IMR-90 (cell line): ENCODE measurements around the gene PYGM. TPM values are rescaled to one million over a fixed set of nuclear protein-coding genes. Genes with fewer than 3 reads are reported as not detected.

Source experiments
- ATAC-seq: fragments of 200-7000 bp; cut with Tn5 transposase; 2 replicates; pipeline ENCODE4 v1.9.1; 2020; ENCODE audit warnings: low read depth, mild to moderate bottlenecking, moderate library complexity
- BruUV-seq: library from RNA; stranded (reverse); fragments of 400-500 nt; replicated peaks from 2 replicates; lab custom pipeline; 2021; lab: Mats Ljungman, UMichigan
- CTCF ChIA-PET: fragments of 300-600 bp; formaldehyde crosslinking; extraction: SDS; loops from one replicate; lab custom pipeline; 2021; ENCODE audit warnings: antibody characterized with exemption; lab: Yijun Ruan, JAX
- POLR2A ChIA-PET: fragments of 300-600 bp; sonication (Branson Sonifier 250); formaldehyde crosslinking; loops from one replicate; lab custom pipeline; 2022; ENCODE audit warnings: antibody characterized with exemption; ENCODE audit not compliant: unreplicated experiment; lab: Charles Lee
- DNase-seq: peaks from one replicate; pipeline ENCODE4 v3.0.0; 2013
- H2AFZ ChIP-seq: replicated peaks from 2 replicates; pipeline ENCODE3; 2013; ENCODE audit warnings: low read length, mild to moderate bottlenecking; ENCODE audit not compliant: poor library complexity
- H2AK5ac ChIP-seq: 2 replicates; pipeline ENCODE4 v1.6.1; 2013; ENCODE audit warnings: low read depth, low read length, inconsistent platforms
- H2AK9ac ChIP-seq: replicated peaks from 2 replicates; pipeline ENCODE3; 2013; ENCODE audit warnings: mild to moderate bottlenecking, low read depth, low read length, moderate library complexity; ENCODE audit not compliant: poor library complexity
- H2BK120ac ChIP-seq: 2 replicates; pipeline ENCODE4 v1.6.1; 2013; ENCODE audit warnings: low read depth, low read length, inconsistent platforms
- H2BK15ac ChIP-seq: 3 replicates; pipeline ENCODE4 v1.6.1; 2013; ENCODE audit warnings: low read depth, low read length, inconsistent platforms
- H2BK20ac ChIP-seq: 2 replicates; pipeline ENCODE4 v1.6.1; 2013; ENCODE audit warnings: low read depth, mild to moderate bottlenecking, inconsistent platforms, low read length, moderate library complexity
- H2BK5ac ChIP-seq: 2 replicates; pipeline ENCODE4 v1.6.1; 2013; ENCODE audit warnings: mild to moderate bottlenecking, low read depth, low read length, inconsistent platforms; ENCODE audit not compliant: poor library complexity, severe bottlenecking
- H3K14ac ChIP-seq: replicated peaks from 2 replicates; pipeline ENCODE4 v1.6.1; 2013; ENCODE audit warnings: low read depth, low read length, inconsistent platforms
- H3K18ac ChIP-seq: 2 replicates; pipeline ENCODE4 v1.6.1; 2013; ENCODE audit warnings: low read depth, low read length, control low read depth
- H3K23ac ChIP-seq: 2 replicates; pipeline ENCODE4 v1.6.1; 2013; ENCODE audit warnings: low read depth, low read length, inconsistent platforms
- H3K27ac ChIP-seq: 2 replicates; pipeline ENCODE4 v1.5.1; 2013; ENCODE audit warnings: mild to moderate bottlenecking, control low read depth, low read length; ENCODE audit not compliant: insufficient read depth
- H3K27me3 ChIP-seq: 2 replicates; pipeline ENCODE4 v1.6.1; 2013; ENCODE audit warnings: low read length; ENCODE audit not compliant: control insufficient read depth, insufficient read depth
- H3K36me3 ChIP-seq: 2 replicates; pipeline ENCODE4 v1.6.1; 2013; ENCODE audit warnings: low read length, mixed read lengths; ENCODE audit not compliant: control insufficient read depth, insufficient read depth
- H3K4ac ChIP-seq: 2 replicates; pipeline ENCODE4 v1.6.1; 2013; ENCODE audit warnings: low read depth, low read length, inconsistent platforms
- H3K4me1 ChIP-seq: 2 replicates; pipeline ENCODE4 v1.6.1; 2013; ENCODE audit warnings: low read length, mixed read lengths; ENCODE audit not compliant: control insufficient read depth, insufficient read depth
- H3K4me2 ChIP-seq: 2 replicates; pipeline ENCODE4 v1.6.1; 2013; ENCODE audit warnings: low read depth, mild to moderate bottlenecking, control low read depth, low read length, moderate library complexity
- H3K4me3 ChIP-seq: 2 replicates; pipeline ENCODE4 v1.5.1; 2013; ENCODE audit warnings: low read depth, mild to moderate bottlenecking, control low read depth, low read length, moderate library complexity; ENCODE audit not compliant: insufficient read depth
- H3K56ac ChIP-seq: 2 replicates; pipeline ENCODE4 v1.6.1; 2013; ENCODE audit warnings: low read length, inconsistent platforms; ENCODE audit not compliant: insufficient read depth; ENCODE audit errors: extremely low read depth
- H3K79me1 ChIP-seq, 2 experiments: 2 replicates each; pipeline ENCODE4 v1.6.1; 2013; ENCODE audit warnings: low read length in 2 of 2, inconsistent platforms in 1 of 2, low read depth in 1 of 2
- H3K9ac ChIP-seq: 2 replicates; pipeline ENCODE4 v1.6.1; 2013; ENCODE audit warnings: low read depth, low read length, control low read depth
- H3K9me1 ChIP-seq: 2 replicates; pipeline ENCODE4 v1.6.1; 2013; ENCODE audit warnings: low read length, inconsistent platforms; ENCODE audit not compliant: insufficient read depth
- H3K9me3 ChIP-seq: 2 replicates; pipeline ENCODE4 v1.6.1; 2013; ENCODE audit warnings: low read length; ENCODE audit not compliant: control insufficient read depth, insufficient read depth
- H4K20me1 ChIP-seq: 2 replicates; pipeline ENCODE4 v1.6.1; 2013; ENCODE audit warnings: low read length, inconsistent platforms; ENCODE audit not compliant: insufficient read depth
- H4K5ac ChIP-seq: 2 replicates; pipeline ENCODE4 v1.6.1; 2013; ENCODE audit warnings: mild to moderate bottlenecking, low read depth, low read length, control low read depth
- H4K8ac ChIP-seq, 2 experiments: 2 replicates each; pipeline ENCODE4 v1.6.1; 2013; ENCODE audit warnings: low read depth in 2 of 2, low read length in 2 of 2, control low read depth in 1 of 2, inconsistent platforms in 1 of 2
- H4K91ac ChIP-seq: 2 replicates; pipeline ENCODE4 v1.6.1; 2013; ENCODE audit warnings: low read depth, low read length, inconsistent platforms; ENCODE audit not compliant: insufficient read depth
- CEBPB ChIP-seq: IDR thresholded peaks from 2 replicates; pipeline ENCODE4 v1.6.1; 2012; ENCODE audit warnings: low read depth, low read length, improper control_type of control experiment
- CHD1 ChIP-seq: IDR thresholded peaks from 2 replicates; pipeline ENCODE4 v1.6.1; 2012; ENCODE audit warnings: low read depth, low read length, improper control_type of control experiment
- CTCF ChIP-seq: conservative IDR thresholded peaks from 2 replicates; pipeline ENCODE4 v1.5.1; 2012; ENCODE audit warnings: mild to moderate bottlenecking, low read depth, low read length, improper control_type of control experiment
- ELK1 ChIP-seq: fragments of 150-350 bp; IDR thresholded peaks from 2 replicates; pipeline ENCODE4 v1.6.1; 2016; ENCODE audit warnings: low read depth, mild to moderate bottlenecking, low read length, moderate library complexity, borderline replicate concordance
- FOS ChIP-seq: fragments of 150-350 bp; IDR thresholded peaks from 2 replicates; pipeline ENCODE4 v1.6.1; 2016; ENCODE audit warnings: low read depth, low read length
- MAFK ChIP-seq: IDR thresholded peaks from 2 replicates; pipeline ENCODE4 v1.6.1; 2012; ENCODE audit warnings: low read depth, low read length, improper control_type of control experiment
- MXI1 ChIP-seq: IDR thresholded peaks from 2 replicates; pipeline ENCODE4 v1.6.1; 2012; ENCODE audit warnings: low read depth, mild to moderate bottlenecking, low read length, moderate library complexity, borderline replicate concordance
- NFE2L2 ChIP-seq: fragments of 150-350 bp; IDR thresholded peaks from 2 replicates; pipeline ENCODE4 v1.6.1; 2016; ENCODE audit warnings: low read depth, mild to moderate bottlenecking, low read length
- POLR2A ChIP-seq: IDR thresholded peaks from 2 replicates; pipeline ENCODE4 v1.6.1; 2012; ENCODE audit warnings: mild to moderate bottlenecking, low read depth, low read length
- RAD21 ChIP-seq: IDR thresholded peaks from 2 replicates; pipeline ENCODE4 v1.6.1; 2012; ENCODE audit warnings: low read length, improper control_type of control experiment
- RCOR1 ChIP-seq: IDR thresholded peaks from 2 replicates; pipeline ENCODE4 v1.6.1; 2012; ENCODE audit warnings: mild to moderate bottlenecking, low read length, improper control_type of control experiment; ENCODE audit not compliant: insufficient replicate concordance
- SMC3 ChIP-seq: fragments of 150-350 bp; IDR thresholded peaks from 2 replicates; pipeline ENCODE4 v1.6.1; 2016; ENCODE audit warnings: low read depth, mild to moderate bottlenecking, antibody characterized with exemption, low read length, moderate library complexity
- WGBS, 2 experiments: methylation state at CpG; one replicate each; pipeline versions ENCODE4 v1.1.5 to v1.1.7; 2013; ENCODE audit warnings: missing lambda C conversion rate in 2 of 2; ENCODE audit not compliant: insufficient read length in 1 of 2; ENCODE audit errors: extremely low coverage in 2 of 2; 5-methylcytosine and 5-hydroxymethylcytosine counted together
- dilution Hi-C: fragments of 300-500 bp; cut with HindIII; formaldehyde crosslinking; loops from one replicate; pipeline ENCODE4 v1.14.3; 2018; ENCODE audit warnings: low sequenced_read_pairs; ENCODE audit not compliant: unreplicated experiment
- in situ Hi-C: fragments of 300-500 bp; cut with MboI; formaldehyde crosslinking; loops from 3 replicates; pipeline ENCODE4 v1.14.3; 2019; ENCODE audit warnings: low sequenced_read_pairs, inconsistent platforms, mixed read lengths
- intact Hi-C: fragments of 100-400 bp; cut with micrococcal nuclease; formaldehyde crosslinking; loops from 2 replicates; pipeline ENCODE4 v1.10.0; 2022
- polyA plus RNA-seq, 3 experiments: library from polyadenylated mRNA; depleted of rRNA; stranded (reverse); fragments of >200 nt; gene quantifications; 2 replicates each; pipeline ENCODE4 v1.2.3, GENCODE V29; 2012; ENCODE audit warnings: low replicate concordance in 1 of 3
- total RNA-seq: library from RNA; depleted of rRNA; stranded (reverse); fragments of >200 nt; gene quantifications from 2 replicates; pipeline ENCODE4 v1.2.3, GENCODE V29; 2012

The PYGM gene
- total and polyA plus RNA-seq, 2 of the 4 experiments (the other 2 are of a cell fraction): 0.18 to 0.21 TPM

DNA sequence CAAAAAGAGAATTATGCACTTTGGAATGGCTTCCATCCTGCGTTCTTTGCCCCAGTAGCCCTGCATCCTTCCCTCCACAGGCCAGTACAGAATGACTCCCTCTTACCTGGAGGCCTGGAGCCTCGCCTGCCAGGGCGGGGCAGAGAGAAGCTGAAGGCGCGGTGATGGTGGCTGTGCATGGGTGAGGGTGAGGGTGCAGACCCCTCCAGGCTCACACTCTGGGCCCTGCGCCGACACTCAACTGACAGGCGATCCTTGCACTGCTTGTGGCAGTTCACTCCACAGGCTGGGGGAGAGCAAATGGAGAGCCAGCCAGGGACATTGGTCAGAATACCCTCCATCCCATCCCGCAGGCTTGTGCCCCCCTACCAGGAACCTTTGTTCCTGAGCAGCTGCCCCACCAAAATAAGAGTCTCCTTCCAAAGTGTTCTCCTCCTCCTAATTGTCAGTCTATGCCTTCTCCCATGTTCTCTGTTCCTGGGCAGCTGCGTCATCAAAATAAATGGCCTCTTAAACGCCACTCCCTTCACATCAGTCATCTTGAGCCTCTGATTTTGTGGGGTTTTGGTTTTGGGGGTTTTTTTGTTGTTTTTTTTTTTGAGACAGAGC, 30.9 kb downstream of the PYGM start:
- H4K5ac ChIP-seq: no peak overlapping the region
- H2BK20ac ChIP-seq: no peak overlapping the region
- no peak overlapping the region for H4K91ac ChIP-seq
- no peaks in the 10 kb centered on the region for H3K4me1 ChIP-seq
- H3K4ac ChIP-seq: no peak overlapping the region
- no peak overlapping the region for H3K18ac ChIP-seq
- no peak overlapping the region for H3K4me3 ChIP-seq
- dilution Hi-C loops (no loop called here), in situ Hi-C loops (no loop called here), intact Hi-C loops (no loop called here)
- H3K56ac ChIP-seq: no peak overlapping the region
- no peaks in the 10 kb centered on the region for H3K9me1 ChIP-seq
- H3K27ac ChIP-seq: no peak overlapping the region
- no peaks in the 10 kb centered on the region for H3K9me3 ChIP-seq
- H3K23ac ChIP-seq: no peak overlapping the region
- DNase-seq: no peak
- H3K36me3 ChIP-seq: no peaks in the 10 kb centered on the region
- no peaks in the 10 kb centered on the region for H3K79me1 ChIP-seq
- no peak overlapping the region for H3K4me2 ChIP-seq
- CTCF ChIA-PET: interaction anchor here (0.7 kb wide), 1 partner anchor 236 kb away, joined by 4 read pairs; no protein-coding TSS in a partner anchor
- H4K8ac ChIP-seq: no peak overlapping the region
- no peak overlapping the region for H3K14ac ChIP-seq
- POLR2A ChIA-PET: no interaction called here
- no peak overlapping the region for H2AFZ ChIP-seq
- BruUV-seq: no TSS peak
- no peak overlapping the region for H2AK9ac ChIP-seq
- TF ChIP-seq CHD1: no peak
- TF ChIP-seq CTCF: no peak
- no peak for TF ChIP-seq ELK1
- no peak for TF ChIP-seq POLR2A
- TF ChIP-seq FOS: no peak
- no peak for TF ChIP-seq NFE2L2
- TF ChIP-seq MXI1: no peak
- TF ChIP-seq RAD21: no peak
- no peak for TF ChIP-seq RCOR1
- TF ChIP-seq CEBPB: no peak
- no peak for TF ChIP-seq SMC3
- no peak for TF ChIP-seq MAFK
- no peaks in the 10 kb centered on the region for H4K20me1 ChIP-seq
- no peak overlapping the region for H3K9ac ChIP-seq
- peaks cover 53% of the 10 kb centered on the region for H3K27me3 ChIP-seq
- H2BK5ac ChIP-seq: no peak overlapping the region
- H2BK120ac ChIP-seq: no peak overlapping the region
- ATAC-seq: no peak
- H2BK15ac ChIP-seq: no peak overlapping the region
- no peak overlapping the region for H2AK5ac ChIP-seq
- 100% methylated on average over 2 of the region's 11 CpGs; no CpG with 5 or more reads in 1 of the 2 experiments for WGBS, 2 experiments
